OCI-LY3 (cell line): ENCODE data around the gene NAA35.
"Not testable (repeated sequence)": the region's sequence is repeated elsewhere in the genome, so short reads cannot be mapped to it uniquely, and the experiment has no call there.

Source experiments
- H2AFZ ChIP-seq: fragments of 200-600, 300-600 bp; shearing (Covaris generic); 2 replicates; pipeline ENCODE4 v1.6.0; 2014; ENCODE audit warnings: antibody characterized with exemption, low read depth, low read length
- H3K27ac ChIP-seq: fragments of 200-600, 300-600 bp; sonication (generic); 2 replicates; pipeline ENCODE4 v1.5.1; 2014; ENCODE audit warnings: mild to moderate bottlenecking, low read length, moderate library complexity, mixed read lengths
- H3K27me3 ChIP-seq: fragments of 200-600, 300-600 bp; sonication (generic); 2 replicates; pipeline ENCODE4 v1.6.1; 2014; ENCODE audit warnings: low read depth, low read length, mixed read lengths
- H3K36me3 ChIP-seq: fragments of 200-600, 300-600 bp; sonication (generic); replicated peaks from 2 replicates; pipeline ENCODE3; 2014; ENCODE audit warnings: low read depth, low read length, mixed read lengths
- H3K4me1 ChIP-seq: fragments of 300-600, 200-600 bp; sonication (generic); 2 replicates; pipeline ENCODE4 v1.6.1; 2014; ENCODE audit warnings: low read length, mixed read lengths
- H3K4me2 ChIP-seq: fragments of 200-600, 300-600 bp; sonication (generic); 2 replicates; pipeline ENCODE4 v1.6.1; 2014; ENCODE audit warnings: low read length, mixed read lengths
- H3K4me3 ChIP-seq: fragments of 300-600, 200-600 bp; sonication (generic); 2 replicates; pipeline ENCODE4 v1.5.1; 2014; ENCODE audit warnings: antibody characterized with exemption, mild to moderate bottlenecking, low read length, moderate library complexity
- H3K79me2 ChIP-seq: fragments of 300-600, 200-600 bp; shearing (Covaris generic); 2 replicates; pipeline ENCODE4 v1.6.1; 2014; ENCODE audit warnings: mild to moderate bottlenecking, low read length, mixed read lengths
- H3K9ac ChIP-seq: fragments of 300-600, 200-600 bp; shearing (Covaris generic); 2 replicates; pipeline ENCODE4 v1.6.0; 2014; ENCODE audit warnings: mild to moderate bottlenecking, low read length, moderate library complexity
- H3K9me3 ChIP-seq: fragments of 200-600, 300-600 bp; shearing (Covaris generic); 2 replicates; pipeline ENCODE4 v1.6.1; 2014; ENCODE audit warnings: low read length, mixed read lengths; ENCODE audit not compliant: insufficient read depth
- H4K20me1 ChIP-seq: fragments of 200-600, 300-600 bp; sonication (generic); 2 replicates; pipeline ENCODE4 v1.6.1; 2016; ENCODE audit warnings: low read length, mixed read lengths; ENCODE audit not compliant: insufficient read depth
- EZH2phosphoT487 ChIP-seq: fragments of 200-600 bp; shearing (Covaris generic); IDR thresholded peaks from 2 replicates; pipeline ENCODE4 v1.6.1; 2018; ENCODE audit warnings: antibody characterized with exemption, mixed run types, low read depth
- TF ChIP-seq, protein P1 (sequence below): fragments of 200-600, 300-600 bp; sonication (generic); IDR thresholded peaks from 2 replicates; pipeline ENCODE4 v1.5.1; 2014; ENCODE audit warnings: antibody characterized with exemption, low read length, low read depth

The NAA35 gene

DNA sequence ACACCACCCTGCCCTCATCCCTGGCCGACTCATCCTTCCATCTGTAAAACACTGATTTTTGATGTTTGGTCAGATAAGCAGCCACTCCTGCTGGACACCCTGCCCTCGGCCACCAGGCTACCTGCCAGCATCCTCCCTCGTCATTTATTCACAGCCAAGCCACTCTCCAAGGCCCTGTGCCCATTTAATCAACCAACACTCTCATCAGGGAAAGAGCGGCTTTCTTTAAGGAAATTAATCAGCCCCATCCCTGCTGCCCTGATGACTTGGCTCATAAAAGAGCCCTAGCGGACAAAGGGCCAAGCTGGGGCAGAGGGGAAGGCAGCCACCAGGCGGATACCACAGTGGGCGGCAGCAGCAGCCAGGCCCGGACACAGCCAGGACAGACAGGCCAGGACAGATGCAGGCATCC is 106.0 kb downstream of the NAA35 start:
- Histone ChIP-seq H3K9ac (no peak overlapping the region), H3K27ac (no peak overlapping the region), H3K79me2 (no peaks in the 10 kb centered on the region), H3K4me3 (no peak overlapping the region), H3K27me3 (no peaks in the 10 kb centered on the region), H2AFZ (no peak overlapping the region), H3K4me1 (no peaks in the 10 kb centered on the region), H3K9me3 (no peaks in the 10 kb centered on the region), H4K20me1 (no peaks in the 10 kb centered on the region), H3K36me3 (no peaks in the 10 kb centered on the region), H3K4me2 (no peak overlapping the region)
- no peak for TF ChIP-seq EZH2phosphoT487
- TF ChIP-seq, protein P1, sequence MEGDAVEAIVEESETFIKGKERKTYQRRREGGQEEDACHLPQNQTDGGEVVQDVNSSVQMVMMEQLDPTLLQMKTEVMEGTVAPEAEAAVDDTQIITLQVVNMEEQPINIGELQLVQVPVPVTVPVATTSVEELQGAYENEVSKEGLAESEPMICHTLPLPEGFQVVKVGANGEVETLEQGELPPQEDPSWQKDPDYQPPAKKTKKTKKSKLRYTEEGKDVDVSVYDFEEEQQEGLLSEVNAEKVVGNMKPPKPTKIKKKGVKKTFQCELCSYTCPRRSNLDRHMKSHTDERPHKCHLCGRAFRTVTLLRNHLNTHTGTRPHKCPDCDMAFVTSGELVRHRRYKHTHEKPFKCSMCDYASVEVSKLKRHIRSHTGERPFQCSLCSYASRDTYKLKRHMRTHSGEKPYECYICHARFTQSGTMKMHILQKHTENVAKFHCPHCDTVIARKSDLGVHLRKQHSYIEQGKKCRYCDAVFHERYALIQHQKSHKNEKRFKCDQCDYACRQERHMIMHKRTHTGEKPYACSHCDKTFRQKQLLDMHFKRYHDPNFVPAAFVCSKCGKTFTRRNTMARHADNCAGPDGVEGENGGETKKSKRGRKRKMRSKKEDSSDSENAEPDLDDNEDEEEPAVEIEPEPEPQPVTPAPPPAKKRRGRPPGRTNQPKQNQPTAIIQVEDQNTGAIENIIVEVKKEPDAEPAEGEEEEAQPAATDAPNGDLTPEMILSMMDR: no peak

DNA sequence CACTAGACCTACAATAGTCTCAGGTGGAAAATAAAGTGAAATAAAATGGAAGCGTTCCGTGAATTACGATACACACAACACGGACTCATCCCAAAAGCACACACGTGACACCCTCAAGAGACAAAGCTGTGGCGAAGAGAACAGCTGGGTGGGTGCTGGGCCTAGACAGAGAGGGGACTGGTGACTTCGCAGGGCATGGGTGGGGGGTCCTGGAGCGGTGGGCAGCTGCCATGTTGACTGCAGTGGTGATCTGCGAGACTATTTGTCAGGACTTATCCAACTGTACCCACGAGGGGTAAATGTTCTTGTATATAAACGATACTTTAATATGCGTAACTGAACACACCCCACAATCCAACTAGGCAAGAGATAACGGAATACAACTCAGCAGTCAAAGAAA is 106.4 kb downstream of the NAA35 start:
- Histone ChIP-seq H4K20me1 (no peaks in the 10 kb centered on the region), H2AFZ (no peak overlapping the region), H3K9ac (no peak overlapping the region), H3K4me3 (no peak overlapping the region), H3K36me3 (no peaks in the 10 kb centered on the region), H3K4me2 (no peak overlapping the region), H3K4me1 (no peaks in the 10 kb centered on the region), H3K9me3 (no peaks in the 10 kb centered on the region), H3K27me3 (no peaks in the 10 kb centered on the region), H3K79me2 (no peaks in the 10 kb centered on the region), H3K27ac (no peak overlapping the region)
- TF ChIP-seq EZH2phosphoT487: no peak

DNA sequence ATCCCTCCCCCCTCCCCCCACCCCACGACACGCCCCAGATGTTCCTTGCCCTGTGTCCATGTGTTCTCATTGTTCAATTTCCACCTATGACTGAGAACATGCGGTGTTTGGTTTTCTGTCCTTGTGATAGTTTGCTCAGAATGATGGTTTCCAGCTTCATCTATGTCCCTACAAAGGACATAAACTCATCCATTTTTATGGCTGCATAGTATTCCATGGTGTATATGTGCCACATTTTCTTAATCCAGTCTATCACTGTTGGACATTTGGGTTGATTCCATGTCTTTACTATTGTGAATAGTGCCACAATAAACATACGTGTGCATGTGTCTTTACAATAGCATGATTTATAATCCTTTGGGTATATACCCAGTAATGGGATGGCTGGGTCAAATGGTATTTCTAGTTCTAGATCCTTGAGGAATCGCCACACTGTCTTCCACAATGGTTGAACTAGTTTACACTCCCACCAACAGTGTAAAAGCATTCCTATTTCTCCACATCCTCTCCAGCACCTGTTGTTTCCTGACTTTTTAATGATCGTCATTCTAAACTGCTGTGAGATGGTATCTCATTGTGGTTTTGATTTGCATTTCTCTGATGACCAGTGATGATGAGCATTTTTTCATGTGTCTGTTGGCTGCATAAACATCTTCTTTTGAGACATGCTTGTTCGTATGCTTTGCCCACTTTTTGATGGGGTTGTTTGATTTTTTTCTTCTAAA is 107.2 kb downstream of the NAA35 start:
- not testable (repeated sequence) for H3K4me1 ChIP-seq, H3K4me2 ChIP-seq, H3K27me3 ChIP-seq, H2AFZ ChIP-seq, H3K9me3 ChIP-seq, H3K4me3 ChIP-seq, H3K9ac ChIP-seq, H3K27ac ChIP-seq, H3K79me2 ChIP-seq, H3K36me3 ChIP-seq, H4K20me1 ChIP-seq

DNA sequence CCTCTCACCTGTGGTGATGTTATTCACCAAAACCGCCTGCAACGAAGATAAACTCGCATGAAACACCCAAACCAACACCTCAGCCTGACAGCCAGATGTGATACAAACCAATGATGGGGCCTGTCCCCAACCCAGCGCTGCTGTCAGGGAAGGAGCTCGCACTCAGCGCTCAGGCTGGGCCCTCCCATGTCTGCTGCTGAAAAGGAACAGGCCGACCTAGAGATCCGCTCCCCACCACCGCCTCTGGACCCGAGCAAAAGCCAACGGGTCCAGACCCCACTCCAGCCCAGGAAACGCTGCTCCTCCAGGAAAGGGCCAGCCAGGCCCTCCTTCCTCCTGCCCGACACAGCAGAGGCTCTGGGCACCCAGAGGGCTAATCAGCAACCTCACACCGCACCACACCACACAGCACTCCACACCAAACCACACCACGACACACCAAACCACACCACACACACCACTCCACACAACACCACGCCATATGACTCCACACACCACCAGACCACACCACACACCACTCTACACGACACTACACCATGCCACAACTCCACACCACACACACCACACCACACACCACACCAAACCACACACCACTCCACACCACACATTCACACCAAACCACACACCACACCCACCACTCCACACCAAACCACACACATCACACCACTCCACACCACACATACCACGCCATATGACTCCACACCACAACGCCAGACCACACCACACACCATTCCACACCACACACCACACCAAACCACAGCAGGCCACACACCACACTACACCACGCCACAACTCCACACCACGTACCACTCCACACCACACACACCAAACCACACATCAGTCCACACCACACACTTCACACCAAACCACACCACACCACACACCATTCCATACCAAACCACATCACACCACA is 111.9 kb downstream of the NAA35 start:
- no peak overlapping the region for H3K9ac ChIP-seq
- H3K27ac ChIP-seq: no peak overlapping the region
- H3K36me3 ChIP-seq: no peaks in the 10 kb centered on the region
- H3K27me3 ChIP-seq: no peaks in the 10 kb centered on the region
- no peaks in the 10 kb centered on the region for H3K79me2 ChIP-seq
- no peak overlapping the region for H2AFZ ChIP-seq
- H4K20me1 ChIP-seq: peaks cover 8% of the 10 kb centered on the region; the same call in 1 of the 2 replicates
- H3K4me1 ChIP-seq: no peaks in the 10 kb centered on the region
- H3K4me3 ChIP-seq: no peak overlapping the region
- TF ChIP-seq, protein P1: no peak
- no peak for TF ChIP-seq EZH2phosphoT487
- H3K9me3 ChIP-seq: no peaks in the 10 kb centered on the region
- no peak overlapping the region for H3K4me2 ChIP-seq

DNA sequence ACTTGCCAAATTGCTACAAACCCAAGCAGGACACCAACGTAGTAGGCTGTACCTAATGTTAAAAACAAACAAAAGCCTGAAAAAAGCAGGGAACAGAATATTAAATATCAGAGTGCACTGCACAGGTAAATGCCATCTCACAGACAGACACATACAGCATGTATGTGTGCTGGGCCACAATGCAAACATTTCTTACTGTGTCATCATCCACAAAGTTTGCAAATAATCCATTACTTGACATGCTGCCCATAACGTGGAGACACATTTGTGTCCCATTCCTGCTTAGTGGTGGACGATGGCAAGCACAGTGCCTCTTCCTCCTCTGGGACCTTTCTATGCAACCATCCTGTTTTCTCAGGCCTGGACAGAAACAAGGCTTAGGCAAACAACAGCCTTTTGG is 113.7 kb downstream of the NAA35 start:
- Histone ChIP-seq H3K27ac (no peak overlapping the region), H3K36me3 (no peaks in the 10 kb centered on the region), H4K20me1 (peaks cover 8% of the 10 kb centered on the region; the same call in 1 of the 2 replicates), H3K27me3 (no peaks in the 10 kb centered on the region), H3K79me2 (no peaks in the 10 kb centered on the region), H3K9me3 (no peaks in the 10 kb centered on the region), H3K4me3 (no peak overlapping the region), H3K4me1 (no peaks in the 10 kb centered on the region), H2AFZ (no peak overlapping the region), H3K9ac (no peak overlapping the region), H3K4me2 (no peak overlapping the region)
- no peak for TF ChIP-seq EZH2phosphoT487
- TF ChIP-seq, protein P1: no peak
